HG03469 (cell line): ENCODE measurements around the gene RGS7.
"Not testable (repeated sequence)": the region's sequence is repeated elsewhere in the genome, so short reads cannot be mapped to it uniquely, and the experiment has no call there.

Source experiments
- ATAC-seq: cut with Tn5 transposase; IDR thresholded peaks from one replicate; pipeline ENCODE4 v1.9.1; 2021; ENCODE audit warnings: mild to moderate bottlenecking, moderate library complexity, moderate number of reproducible peaks; ENCODE audit not compliant: unreplicated experiment

RGS7 gene

DNA sequence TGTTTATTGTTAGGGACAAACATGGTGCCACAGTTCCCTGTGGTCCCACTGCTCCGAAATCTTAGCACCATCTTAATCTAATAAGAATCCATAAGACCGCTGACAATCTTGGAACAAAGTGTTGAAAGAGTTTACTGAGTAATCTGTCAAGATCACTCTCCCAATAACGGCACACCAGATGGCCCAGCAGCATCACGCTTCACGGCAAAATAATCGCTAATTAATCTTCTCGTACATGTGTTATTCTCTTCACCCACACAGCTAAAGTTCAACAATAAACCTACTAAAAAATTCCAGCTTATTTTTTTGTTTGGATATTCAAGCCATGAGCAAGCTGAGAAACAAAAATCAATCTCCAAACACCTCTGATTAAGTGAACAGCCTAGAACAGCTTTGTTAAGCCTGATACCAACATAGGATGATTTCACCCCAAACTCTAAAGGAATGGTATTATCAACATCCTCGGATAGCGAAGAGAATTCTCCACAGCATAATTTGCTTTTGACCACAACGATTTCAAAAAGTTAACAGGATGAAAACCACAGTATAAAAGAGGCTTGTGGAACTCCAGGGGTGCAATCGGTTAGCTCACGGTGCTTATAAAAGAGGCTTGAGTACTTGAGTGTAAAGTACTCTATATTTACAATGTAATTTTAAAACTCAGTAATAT, 415.2 kb downstream of the RGS7 start:
- ATAC-seq = no peak

DNA sequence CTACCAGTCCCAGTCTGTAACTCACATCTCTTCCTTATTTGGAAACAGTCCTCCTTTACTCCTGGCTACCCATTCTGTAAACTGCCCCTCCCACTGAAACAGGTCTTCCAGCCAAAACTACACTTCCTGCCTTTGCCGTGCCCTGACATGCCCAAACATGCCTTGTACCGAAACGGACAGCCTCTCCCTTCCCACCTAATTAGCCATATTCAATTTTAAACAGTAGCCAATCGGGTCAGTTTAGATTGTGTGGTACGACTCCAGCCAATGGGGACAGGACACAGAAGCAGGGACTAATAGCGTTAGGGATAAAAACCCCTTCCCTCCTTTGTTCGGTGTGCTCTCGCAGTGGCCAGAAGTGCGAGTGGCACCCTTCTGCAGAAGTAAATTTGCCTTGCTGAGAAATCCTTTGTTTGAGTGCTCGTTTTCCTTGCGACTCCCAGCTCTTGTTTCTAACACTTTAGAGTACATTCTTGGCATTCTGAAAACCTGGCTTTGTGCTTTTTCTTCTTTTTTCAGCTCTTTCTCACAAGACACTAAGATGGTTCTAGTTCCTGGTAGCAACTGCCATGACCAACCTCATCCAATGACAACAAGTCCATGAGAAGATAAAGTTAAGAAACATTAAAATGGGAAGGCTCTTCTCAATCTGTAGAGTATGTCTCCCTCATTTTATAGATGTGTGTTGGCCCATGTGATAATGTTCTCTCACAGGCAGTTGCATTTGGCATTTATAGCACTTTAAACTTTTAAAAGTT, 419.9 kb downstream of the RGS7 start:
- no peak for ATAC-seq

DNA sequence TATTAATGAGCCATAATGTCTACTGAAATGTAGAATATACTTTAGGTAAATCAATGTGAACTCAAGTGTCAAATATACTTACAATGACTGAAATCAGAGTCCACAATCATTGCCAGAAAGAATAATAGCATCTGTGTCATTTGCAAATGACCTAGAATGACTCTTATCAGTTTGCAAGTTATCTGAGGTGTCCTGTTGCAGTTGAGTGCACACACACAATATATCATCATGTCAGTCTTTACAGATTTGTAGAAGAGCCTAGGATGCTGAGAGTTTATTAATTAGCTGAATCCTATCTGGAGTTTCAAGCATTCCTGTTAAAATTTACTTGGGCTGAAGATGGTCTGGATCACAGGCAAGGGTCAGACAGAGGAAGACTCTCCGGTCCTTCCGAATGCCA, 421.1 kb downstream of the RGS7 start:
- no peak for ATAC-seq

DNA sequence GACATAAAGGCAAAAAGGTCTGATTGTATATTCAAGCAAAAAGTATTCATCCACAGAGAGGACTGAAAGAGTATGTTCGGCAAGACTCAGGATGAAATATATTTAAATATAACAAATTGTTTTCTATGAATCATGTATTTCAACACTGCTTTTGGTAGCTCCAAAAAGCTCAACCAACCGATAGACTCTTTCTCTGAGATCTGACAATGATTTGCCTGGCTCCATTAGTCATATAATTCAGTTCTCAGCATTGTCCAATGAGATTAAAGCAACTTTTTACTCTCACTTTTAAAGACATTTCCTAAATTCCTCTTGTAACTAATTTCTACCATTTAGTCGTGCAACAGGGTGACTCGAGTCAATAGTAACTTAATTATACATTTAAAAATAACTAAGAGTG, 426.0 kb downstream of the RGS7 start:
- no peak for ATAC-seq

DNA sequence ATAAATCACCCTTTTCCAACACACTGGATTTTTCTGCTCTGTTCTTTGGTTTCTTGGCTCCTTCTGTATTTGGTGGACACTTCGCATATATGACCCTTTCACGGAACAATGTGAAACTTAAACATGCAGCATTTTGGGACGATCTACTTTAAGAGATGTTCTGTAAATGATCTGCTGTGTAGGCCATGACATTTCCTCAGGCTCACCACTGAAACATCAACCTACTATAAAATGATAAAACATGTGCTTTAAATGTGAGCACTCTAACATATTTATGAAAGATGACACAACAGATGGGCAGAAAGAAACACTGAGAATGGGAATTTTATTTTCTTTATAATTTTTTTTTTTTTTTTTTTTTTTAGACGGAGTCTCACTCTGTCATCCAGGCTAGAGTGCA, 428.7 kb downstream of the RGS7 start:
- no peak for ATAC-seq

DNA sequence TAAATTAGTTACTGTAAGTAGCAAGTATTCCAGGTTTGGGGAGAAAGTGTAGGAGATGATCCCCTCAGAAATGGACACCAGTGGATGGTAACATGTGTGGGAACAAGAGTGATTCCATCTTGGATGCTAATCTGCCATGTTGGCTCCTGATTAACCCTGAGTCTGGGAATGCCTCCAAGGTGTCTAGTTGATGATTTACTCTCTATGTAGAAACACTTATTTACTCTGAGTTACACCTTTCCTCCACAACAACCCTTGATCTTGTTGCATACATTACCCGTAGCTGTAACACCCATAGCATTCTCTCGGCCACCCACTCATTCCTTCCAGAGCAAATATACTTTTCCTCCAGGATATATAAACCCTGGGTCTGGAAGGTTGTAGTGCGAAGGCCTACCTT, 429.2 kb downstream of the RGS7 start:
- no peak for ATAC-seq

DNA sequence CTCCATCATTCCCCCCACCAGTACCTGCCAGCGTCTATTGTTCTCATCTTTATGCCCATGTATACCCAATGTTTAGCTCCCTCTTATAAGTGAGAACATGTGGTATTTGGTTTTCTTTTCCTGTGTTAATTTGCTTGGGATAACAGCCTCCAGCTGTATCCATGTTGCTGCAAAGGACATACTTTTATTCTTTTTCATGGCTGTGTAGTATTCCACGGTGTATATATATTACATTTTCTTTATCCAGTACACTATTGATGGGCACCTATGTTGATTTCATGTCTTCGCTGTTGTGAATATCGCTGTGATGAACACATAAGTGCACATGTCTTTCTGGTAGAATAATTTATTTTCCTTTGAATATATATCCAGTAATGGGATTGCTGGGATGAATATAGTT, 431.7 kb downstream of the RGS7 start:
- no peak for ATAC-seq

DNA sequence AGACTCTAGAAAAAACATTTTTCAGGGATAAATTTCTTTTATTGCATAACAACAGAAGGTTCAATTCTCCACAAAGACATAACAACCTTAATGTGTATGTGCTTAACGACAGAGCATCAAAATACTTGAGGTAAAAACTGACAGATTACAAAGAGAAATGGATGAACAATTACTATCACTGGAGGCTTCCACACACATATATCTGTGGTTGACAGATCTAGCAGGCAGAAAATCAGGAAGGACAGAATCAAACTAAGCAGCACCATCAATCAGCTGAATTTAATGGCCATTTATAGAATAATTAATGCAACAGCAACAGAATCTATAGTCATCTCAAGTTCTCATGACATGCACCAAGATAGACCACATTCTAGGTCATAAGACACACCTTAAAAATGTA, 439.0 kb downstream of the RGS7 start:
- no peak for ATAC-seq

DNA sequence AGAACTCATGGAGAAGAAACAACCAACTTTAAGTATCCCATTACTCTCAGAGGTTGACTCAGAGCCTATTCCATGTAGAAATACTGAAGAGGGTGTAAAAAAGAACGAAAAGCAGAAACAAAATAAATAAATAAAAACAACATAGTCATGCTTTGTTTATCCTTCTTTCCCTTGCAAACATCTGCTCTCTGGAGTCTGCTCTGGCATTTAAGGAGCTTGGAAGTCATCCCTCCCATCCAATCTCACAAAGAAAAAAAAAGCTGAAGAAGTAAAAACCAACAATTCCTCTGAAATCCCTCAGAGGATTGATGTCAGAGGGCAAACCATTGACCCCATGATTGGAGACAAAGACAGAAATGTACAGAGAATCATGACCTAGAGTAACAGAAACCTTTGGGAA, 442.5 kb downstream of the RGS7 start:
- no peak for ATAC-seq

DNA sequence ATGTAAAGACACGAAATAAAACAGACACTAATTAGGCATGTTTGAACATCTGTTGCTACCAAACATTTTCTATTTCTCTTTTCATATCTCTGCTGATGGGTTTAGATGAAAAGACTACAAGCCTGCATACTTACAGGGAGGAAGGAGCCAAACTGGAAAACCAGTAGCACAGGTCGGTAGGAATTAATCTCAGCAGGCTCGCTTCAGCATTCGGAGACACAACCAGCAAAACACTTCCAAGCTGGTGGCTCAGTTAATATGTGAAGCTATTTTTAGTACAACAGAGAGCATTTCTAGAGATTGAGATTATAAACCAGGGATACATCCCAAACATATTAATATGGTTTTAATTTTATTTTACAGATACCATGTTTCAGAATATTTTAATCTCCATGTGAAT, 444.2 kb downstream of the RGS7 start:
- ATAC-seq = no peak

DNA sequence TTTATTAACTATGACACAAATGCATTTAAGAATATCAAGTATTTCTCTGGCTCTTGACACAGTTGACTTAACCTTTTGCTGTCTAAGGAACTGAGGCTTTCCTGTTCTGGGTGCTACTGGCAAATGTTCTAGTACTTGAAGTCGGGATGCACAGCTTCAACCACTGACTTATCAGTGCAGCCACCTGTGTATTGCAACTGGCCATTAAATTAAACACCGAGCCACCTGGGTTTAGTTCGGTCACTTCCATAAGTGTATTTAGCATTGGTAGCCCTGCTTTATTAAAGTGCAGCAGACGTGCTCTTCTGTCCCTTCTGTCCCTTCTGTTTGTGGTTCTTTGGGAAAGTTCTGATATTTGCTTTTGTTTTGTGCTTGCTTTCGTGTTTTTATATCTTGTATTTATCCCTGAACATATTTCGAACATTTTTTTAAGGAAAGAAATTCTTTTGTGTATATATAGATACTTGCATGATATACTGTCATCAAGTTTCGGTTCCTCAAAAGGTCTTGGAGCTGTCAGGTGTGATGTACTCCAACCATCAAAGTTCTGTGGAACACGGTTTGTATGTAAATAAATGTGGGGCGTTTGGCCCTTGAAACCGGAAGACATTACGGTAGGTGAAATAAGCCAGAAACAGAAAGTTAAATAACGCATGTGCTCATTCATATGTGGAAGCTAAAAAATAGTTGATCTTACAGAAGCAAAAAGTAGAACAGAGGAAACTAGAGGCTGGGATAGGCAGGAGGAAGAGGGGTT, 447.1 kb downstream of the RGS7 start:
- ATAC-seq = peak; percentile 87

DNA sequence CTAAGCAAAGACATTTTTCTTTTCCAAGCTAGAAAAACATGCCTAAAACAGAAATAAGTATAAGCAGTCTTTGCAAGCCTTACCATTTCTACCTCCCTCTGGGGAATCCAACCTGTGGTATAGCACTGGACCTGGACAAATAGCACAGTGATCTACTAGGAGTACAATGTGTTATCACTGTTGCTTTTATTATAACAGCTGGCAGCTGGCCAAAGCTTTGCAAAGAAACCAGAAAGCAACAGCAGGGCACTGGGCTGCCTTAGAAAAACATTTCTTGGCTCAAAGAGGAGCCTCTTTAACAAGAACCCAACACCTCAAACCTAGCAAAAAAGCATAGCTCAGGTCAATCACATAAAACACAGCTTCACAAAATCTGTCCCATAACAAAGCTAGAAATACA, 450.5 kb downstream of the RGS7 start:
- ATAC-seq = no peak

DNA sequence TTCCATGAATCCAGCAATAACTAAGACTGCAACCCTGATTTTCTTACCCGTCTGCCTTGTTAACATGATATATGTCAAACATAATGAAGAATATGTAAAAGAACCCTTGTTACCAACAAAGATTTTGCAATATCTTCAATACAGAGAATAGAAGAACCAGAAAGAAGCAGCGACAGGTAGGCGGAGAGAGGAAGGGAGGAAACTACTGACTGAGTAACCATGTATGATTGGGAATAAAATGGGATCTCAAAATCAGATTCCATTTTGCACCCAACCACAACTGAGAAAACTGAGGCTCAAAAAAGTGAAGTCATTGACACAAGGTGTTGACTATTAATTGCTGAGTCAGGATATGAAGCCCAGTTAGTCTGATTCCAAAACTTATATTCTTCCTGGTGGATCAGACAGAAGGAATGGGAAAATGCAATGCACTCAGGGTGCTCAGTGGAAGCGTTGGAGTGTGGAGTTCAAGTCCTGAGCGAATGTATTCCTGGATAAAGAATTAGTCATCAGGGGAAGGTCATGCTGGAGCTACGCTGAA, 451.7 kb downstream of the RGS7 start:
- no peak for ATAC-seq

DNA sequence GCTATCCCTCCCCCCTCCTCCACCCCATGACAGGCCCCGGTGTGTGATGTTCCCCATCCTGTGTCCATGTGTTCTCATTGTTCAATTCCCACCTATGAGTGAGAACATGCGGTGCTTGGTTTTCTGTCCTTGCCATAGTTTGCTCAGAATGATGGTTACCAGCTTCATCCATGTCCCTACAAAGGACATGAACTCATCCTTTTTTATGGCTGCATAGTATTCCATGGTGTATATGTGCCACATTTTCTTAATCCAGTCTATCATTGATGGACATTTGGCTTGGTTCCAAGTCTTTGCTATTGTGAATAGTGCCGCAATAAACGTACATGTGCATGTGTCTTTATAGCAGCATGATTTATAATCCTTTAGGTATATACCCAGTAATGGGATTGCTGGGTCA, 461.6 kb downstream of the RGS7 start:
- not testable (repeated sequence) for ATAC-seq

DNA sequence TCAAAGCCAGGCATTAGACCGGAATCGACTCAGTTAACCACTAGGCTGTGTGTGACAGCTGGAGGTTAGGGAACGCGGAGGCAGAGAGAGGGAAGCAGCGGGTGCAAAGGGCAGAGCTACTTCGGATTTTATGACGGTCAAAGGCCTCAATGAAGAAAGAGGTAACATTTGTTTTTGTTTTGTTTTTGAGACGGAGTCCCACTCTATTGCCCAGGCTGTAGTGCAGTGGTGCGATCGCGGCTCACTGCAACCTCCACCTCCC, 468.3 kb downstream of the RGS7 start:
- ATAC-seq = no peak

DNA sequence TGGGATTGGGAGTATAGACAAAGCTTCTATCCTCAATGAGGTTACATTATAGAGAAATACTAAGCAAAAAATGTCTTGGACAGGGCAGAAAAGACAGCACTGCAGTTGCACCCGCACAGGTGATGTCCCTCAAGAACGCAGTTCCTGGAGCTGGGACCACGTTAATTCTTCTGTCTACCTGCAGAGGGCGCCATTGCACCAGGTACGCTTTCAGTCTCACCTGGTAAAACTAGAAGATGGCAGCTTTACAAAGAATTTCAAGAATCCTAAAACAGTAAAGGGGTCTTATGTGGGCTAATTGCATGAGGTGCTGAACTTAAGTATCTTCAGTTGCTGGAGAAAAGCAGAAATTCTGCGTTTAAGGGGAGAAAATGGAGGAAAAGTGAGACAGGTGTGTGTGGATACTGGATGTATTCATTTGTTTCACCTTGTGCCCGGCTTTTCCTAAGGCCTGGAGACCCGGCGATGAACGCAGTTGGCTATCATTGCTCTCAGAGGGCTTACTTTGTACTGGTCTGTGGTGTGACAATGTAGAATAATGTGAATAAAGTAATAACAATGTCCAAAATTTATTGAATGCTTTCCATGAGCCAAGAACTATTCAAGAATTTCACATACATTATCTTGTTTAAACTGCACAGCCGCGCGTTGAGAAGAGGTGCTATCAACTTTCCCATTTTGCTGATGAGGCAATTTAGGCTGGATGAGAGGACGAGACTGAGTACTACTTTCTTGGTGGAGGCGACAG, 468.8 kb downstream of the RGS7 start:
- peak; percentile 77 for ATAC-seq

DNA sequence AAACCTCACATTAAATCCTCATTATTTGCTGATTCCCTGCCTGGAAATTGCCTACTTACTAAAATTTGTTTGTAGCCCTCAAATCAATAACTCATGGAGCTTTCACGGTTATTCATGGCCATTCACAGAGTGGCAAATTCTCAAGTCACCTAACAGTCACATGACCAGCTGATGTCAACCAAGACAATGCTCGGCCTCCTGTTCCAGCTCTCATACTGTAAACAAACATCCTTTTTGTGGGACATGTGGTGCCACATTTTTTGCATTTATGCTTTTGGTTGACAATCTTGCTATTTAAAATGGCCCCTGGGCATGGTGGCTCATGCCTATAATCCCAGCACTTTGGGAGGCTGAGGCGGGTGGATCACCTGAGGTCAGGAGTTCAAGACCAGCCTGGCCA, 473.5 kb downstream of the RGS7 start:
- no peak for ATAC-seq

DNA sequence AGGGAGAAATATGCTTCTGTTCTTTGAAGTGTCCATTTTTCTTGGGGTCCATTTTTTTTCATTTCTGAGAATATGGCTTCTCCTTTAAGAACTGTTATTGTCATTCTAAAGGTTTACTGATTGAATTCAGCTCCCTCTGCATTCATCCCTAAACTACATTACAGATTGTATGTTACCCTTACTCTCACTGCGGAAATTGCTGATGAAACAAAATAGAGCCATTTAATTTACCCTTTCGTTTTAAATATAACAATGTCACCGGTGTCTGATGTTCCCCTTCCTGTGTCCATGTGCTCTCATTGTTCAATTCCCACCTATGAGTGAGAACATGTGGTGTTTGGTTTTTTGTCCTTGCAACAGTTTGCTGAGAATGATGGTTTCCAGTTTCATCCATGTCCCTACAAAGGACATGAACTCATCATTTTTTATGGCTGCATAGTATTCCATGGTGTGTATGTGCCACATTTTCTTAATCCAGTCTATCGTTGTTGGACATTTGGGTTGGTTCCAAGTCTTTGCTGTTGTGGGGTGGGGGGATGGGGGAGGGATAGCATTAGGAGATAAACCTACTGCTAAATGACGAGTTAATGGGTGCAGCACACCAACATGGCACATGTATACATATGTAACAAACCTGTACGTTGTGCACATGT, 474.2 kb downstream of the RGS7 start:
- not testable (repeated sequence) for ATAC-seq

DNA sequence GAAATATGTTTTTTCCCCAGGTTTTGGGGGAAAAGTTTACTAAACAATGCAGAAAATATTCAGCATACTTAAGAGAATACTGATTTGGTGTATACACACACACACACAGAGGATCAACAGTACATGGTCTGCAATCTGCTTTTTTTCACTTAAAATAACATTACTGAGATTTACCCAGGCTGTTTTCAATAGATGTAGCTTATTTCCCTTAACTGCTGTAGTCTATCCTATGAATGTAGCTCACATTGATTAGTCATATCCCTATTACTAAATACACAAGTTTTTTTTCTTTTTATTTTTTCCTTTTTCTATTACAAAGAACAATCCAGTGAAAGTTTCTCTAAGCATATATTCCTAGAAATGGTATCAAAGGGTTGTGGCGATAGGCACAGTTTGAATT, 478.4 kb downstream of the RGS7 start:
- ATAC-seq = no peak

DNA sequence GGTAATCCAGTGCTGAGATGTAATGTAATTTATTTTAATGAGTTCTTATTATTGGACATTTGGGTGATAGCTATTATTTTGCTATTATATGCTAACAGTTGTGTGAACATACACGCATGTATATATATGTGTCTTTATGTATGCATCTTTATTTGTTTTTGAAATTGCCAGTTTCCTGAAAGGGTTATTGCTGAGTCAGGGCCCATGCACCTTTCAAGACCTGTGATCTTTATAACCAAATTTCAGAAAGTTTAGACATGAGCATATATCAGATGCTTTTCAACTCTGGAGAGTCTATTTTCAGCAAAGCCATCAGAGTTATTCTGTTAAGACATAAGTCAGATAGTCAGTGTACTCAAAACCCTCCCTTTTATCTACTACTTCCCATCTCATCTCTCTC, 479.4 kb downstream of the RGS7 start:
- no peak for ATAC-seq

DNA sequence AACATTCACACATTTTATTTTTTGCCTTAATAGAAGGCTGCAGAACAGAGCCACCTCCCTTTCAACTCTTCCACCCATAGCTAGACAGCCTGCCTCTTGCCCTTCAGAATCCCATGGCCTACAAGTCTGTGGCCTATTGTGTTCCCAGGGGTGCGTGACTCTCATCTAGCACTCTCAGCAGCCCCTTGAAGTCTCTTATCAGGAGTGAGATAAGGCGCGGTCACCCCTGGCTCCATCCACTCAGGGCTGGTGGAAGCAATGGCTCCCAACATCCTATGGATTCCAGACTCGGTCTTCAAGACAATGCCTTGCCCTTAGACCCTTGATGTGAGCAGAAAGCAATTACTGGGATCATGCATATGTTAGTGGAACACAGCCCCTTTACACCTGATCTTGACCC, 480.9 kb downstream of the RGS7 start:
- no peak for ATAC-seq
